Hematopoietic multipotent progenitor cell treated with erythropoietin and hydrocortisone succinate and interleukin-3 and kit ligand, for 8 days (in vitro differentiated cells): Measurements from ENCODE around the gene MTERF1.
"Not testable (repeated sequence)": the region's sequence is repeated elsewhere in the genome, so short reads cannot be mapped to it uniquely, and the experiment has no call there.

ENCODE experiments used
- DNase-seq: peaks from one replicate; pipeline ENCODE4 v3.0.0-alpha.2; 2015

The MTERF1 gene, protein sequence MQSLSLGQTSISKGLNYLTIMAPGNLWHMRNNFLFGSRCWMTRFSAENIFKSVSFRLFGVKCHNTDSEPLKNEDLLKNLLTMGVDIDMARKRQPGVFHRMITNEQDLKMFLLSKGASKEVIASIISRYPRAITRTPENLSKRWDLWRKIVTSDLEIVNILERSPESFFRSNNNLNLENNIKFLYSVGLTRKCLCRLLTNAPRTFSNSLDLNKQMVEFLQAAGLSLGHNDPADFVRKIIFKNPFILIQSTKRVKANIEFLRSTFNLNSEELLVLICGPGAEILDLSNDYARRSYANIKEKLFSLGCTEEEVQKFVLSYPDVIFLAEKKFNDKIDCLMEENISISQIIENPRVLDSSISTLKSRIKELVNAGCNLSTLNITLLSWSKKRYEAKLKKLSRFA

GRCh38 chr7:91880413-91881241 lies at the start of gene MTERF1:
Gene MTERF1, minus strand, starts transcription at chr7:91880702. Its CDS starts 619 bp downstream, at chr7:91880083.
- DNase-seq, result peak; percentile 94

- no peak for DNase-seq
Observed at GRCh38 chr7:91929463-91929862, 49.0 kb upstream of the MTERF1 start.

GRCh38 chr7:91927912-91928311 lies 47.4 kb upstream of the MTERF1 start:
- no peak for DNase-seq

- DNase-seq, result no peak
Observed at GRCh38 chr7:91922857-91923256, 42.4 kb upstream of the MTERF1 start.

DNA sequence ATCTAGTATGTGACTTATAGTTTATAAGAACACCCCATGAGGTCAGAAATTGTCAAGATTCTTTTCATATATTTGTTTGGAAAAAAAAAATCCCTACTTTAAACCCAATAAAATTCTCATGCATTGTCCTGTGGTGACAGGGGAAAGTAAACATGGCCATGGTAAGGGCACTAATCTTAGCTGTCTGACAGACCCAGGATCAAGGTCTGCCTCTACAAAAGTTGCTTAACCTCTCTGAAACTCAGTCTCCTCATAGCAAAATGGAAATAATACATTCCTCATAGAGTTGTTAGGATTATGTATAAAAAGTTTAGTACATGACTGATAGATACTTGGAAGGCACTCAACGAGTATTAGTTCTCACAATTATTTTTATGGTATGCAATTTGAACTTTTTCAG lies 37.9 kb upstream of the MTERF1 start:
- no peak for DNase-seq

DNA sequence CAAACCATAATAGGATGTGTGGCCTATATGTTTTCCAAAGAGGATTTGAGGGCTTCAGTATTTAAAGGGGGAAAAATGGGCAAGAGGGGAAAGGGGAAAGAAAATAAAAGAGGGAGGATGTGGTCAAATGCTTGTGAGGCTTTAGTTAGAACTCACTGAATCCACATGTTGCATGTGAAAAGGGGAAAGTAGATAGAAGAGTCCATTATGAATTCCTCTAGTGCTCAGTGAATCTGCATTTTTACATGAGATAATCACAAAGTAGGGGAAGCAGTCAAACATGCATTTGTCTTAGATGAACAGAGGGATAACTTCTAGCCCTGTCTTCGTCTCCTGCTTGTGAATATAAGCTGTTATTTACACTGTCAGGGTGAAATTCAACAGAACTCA lies 35.5 kb upstream of the MTERF1 start:
- DNase-seq, result no peak

DNA sequence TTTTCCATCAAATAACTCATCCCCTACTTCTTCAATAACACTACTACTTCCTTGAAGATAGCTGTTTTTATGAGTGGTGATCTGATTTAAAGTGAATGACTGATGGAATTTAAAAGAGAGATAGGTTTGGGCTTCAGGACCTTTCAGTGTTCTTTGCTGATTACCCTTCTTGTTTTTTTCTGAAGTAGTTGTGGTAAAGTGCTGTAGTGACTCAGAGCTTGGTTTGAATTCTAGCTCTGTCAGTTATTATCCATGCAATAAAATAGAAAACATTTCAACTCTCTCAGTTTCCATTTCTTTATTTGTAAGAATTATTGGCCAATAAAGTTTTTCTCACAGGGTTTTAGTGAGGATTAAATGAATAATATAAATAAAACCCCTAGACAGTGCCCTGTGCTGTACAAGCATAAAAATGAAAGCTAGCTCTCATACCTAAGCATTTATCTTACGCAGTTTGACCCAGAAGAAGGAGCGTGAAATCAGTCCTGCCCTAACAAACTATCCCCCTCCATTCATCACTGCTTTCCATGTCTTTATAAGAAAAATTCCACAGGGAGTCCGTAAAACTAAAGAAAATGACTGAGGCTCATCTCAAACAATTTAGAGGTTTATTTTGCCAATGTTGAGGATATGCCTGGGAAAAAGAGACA lies 35.0 kb upstream of the MTERF1 start:
- no peak for DNase-seq

DNA sequence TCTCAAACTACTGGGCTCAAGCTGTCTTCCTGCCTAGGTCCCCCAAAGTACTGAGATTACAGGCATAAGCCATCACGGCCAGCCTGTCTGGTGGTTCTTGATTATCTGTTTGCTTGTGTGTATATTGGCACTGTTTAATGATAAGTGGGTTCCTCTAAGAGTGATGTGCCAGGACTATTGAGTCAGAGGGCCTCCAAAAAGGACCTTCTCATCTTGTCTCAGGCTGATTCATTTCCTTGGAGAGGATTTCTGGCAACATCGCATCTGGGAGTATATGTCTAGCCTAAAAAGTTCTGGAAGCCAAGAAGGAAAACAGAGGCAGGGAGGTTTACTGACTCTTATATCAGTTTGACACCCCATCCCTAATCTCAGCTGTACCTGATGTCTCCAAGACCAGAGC lies 33.1 kb upstream of the MTERF1 start:
- peak; percentile 7 for DNase-seq

DNA sequence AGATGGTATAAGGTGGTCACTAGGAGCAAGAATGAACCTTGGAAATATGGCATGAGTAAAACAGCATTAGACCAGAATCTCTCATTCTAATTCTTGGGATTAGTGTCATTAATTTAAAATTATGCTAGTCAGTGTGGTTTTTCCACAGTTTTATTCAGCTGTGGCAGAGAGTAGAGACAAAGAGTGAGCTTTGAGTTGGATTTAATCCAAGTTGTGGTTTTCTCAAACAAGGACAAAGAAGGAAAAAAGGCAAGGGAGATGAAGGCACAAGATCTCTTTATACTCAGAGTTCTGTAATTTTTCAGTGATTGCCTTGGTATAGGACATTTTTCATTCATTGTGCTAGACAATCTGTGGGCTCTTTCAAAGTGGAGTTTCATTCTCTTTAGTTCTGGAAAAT lies 32.0 kb upstream of the MTERF1 start:
- DNase-seq, result peak; percentile 3

DNA sequence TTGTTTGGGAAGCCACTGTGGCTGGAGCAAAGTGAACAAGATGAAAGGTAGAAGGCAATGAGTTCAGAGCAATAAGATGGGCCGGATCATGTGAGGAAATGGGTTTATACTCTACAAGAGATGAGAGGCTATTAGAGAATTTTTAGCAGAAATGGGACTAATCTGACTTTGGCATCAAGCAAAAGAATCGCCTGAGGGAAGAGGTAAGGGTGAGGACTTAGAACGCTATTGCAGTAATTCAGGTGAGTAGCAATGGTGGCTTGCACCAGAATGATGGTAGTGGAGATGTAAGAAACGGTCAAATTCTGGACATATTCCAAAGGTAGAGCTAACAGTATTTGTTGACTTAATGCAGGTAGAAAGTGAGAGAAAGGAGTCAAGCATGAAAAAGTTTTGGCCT lies 30.6 kb upstream of the MTERF1 start:
- DNase-seq, result no peak

DNA sequence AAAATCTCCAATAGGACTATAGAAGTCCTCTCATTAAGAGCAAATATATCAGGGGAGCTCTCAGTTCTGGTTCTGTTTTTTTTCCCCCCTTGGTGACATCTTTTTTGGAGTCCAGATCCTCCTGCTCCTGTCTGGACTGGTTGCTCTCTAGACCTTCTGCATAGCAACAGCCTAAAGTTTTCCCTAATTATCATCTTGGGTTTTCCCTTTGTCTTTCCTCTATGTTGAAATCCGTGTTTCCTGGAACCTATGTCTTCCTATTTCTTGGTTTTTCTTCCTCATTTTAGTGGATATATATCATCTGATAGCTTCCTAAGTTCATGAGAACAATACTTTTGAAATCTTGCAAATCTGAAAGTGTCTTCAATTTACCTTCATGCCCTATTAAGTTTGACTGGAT lies 29.7 kb upstream of the MTERF1 start:
- no peak for DNase-seq

- DNase-seq, result no peak
Observed at GRCh38 chr7:91899563-91899962, 19.1 kb upstream of the MTERF1 start.

DNA sequence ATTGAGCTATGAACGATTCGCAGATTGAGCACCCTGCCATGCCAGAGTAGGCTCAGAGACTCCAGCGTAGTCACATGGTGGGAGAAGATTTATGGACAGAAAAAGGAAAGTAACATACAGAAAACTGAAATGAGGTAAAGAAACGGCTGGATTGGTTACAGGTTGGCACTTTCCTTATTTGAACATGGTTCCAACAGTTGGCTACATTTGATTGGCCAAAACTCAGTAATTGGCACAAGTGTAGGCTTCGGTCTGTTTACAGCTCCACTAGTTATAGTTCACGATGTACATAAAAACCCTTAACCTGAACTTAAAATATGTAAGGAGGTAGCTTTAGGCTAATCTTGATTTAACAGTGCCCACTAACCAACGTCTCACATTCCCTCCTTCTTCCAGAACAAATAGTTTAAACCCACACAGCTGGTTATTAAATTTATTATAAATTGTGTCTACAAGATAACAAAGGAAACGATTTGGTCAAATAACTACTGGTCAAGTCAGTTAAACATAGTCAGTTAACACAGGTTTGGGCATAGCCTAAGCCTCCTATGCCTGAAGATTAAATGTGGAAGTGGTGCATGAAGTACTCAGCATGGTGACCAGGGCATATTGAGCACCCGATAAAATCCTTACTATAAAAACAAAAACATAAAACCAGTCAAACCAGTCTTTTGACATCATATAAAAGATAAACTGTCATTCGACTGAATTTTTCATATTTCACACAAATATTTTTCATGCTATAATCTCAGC lies 17.9 kb upstream of the MTERF1 start:
- no peak for DNase-seq

- DNase-seq, result no peak
Observed at GRCh38 chr7:91894781-91895480, 14.4 kb upstream of the MTERF1 start.

DNA sequence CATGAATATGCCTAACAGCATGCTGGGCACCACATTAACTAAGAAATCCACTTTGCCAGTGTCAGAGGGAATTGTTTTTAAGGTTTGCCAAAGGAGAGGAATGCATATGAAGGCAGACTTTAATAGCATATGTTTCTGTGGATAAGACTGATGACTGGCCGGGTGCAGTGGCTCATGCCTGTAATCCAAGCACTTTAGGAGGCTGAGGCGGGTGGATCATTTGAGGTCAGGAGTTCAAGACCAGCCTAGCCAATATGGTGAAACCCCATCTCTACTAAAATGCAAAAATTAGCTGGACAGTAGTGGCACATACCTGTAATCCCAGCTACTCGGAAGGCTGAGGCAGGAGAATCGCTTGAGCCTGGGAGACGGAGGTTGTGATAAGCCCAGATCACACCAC lies 13.2 kb upstream of the MTERF1 start:
- DNase-seq, result not testable (repeated sequence)

DNA sequence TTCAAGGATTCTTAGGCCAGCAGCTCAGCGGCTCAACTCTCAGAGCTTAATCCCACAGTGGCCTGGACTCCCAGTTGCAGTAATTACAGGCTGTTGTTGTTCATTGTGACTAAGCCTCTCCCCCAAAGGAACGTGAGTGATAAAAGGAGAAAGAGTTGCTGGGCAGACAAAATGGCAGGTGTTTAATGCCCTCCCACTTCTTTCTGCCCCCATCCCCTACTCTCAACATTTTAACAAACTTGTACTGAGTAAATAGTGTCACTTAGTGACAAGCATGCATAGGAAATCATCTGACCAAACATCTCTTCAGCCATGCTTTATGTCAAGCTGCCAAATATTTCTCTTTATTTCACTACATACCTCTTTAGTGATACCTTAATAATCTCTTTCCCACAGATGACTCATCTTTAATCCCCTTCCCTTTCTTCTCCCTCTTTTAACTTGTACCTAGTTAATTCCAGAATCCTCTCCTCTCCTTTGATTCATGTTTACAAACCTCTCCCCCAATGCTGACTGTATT lies 12.4 kb upstream of the MTERF1 start:
- no peak for DNase-seq

DNA sequence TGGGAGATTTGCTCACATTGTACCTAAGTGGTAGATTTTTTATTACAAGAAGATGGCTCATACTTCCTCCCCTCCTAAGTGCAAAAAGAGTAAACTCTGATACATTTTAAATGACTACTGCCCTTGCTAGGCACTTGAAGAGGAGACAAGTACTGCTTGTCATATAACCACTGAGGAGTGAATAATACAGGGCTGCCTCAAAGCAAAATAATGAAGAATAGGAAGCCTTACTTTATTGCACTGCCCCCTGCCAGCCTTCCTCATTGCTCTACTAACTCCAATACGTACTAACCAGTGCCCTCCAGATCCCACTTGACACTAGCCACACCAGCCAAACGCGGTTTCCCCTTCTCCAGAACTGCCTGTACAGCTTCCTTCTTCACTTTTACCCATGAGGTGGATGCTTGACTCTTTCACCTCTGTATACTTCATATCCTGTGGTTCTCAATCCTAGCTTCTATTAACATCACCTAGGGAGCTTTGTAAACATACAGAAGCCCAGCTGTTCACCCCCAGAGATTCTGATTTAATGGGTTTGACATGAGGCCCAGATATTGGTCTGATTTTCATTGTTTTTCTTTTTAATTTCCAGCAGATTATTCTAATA lies 11.7 kb upstream of the MTERF1 start:
- no peak for DNase-seq

GRCh38 chr7:91888271-91889175 lies 8.0 kb upstream of the MTERF1 start:
- DNase-seq, result not testable (repeated sequence)

DNA sequence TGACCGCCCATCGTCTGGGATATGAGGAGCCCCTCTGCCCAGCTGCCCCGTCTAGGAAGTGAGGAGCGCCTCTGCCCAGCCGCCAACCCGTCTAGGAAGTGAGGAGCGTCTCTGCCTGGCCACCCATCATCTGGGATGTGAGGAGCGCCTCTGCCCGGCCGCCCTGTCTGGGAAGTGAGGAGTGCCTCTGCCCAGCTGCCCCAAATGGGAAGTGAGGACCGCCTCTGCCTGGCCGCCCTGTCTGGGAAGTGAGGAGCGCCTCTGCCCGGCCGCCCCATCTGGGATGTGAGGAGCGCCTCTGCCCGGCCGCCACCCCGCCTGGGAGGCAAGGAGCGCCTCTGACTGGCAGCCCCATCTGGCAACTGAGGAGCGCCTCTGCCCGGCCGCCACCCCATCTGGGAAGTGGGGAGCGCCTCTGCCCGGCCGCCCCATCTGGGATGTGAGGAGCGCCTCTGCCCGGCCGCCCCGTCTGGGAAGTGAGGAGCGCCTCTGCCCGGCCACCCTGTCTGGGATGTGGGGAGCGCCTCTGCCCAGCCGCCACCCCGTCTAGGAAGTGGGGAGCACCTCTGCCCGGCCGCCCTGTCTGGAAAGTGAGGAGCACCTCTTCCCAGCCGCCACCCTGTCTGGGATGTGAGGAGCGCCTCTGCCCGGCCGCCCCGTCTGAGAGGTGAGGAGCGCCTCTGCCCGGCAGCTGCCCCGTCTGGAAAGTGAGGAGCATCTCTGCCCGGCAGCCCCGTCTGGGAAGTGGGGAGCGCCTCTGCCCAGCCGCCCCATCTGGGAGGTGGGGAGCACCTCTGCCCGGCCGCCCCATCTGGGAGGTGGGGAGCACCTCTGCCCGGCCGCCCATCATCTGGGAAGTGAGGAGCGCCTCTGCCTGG lies 7.1 kb upstream of the MTERF1 start:
- DNase-seq, result not testable (repeated sequence)
